Activated CD8-positive, alpha-beta T cell treated with anti-CD3 and anti-CD28 coated beads, Interleukin-2, amount 10 ng/mL, durations not matched to agents 7 days and 5 days (primary cell): ENCODE results near the gene DCAKD. TPM values are rescaled to one million over a fixed set of nuclear protein-coding genes. Genes with fewer than 3 reads are reported as not detected.

Source experiments
- ATAC-seq: fragments of 150-1000 bp; cut with Tn5 transposase; one replicate; pipeline ENCODE4 v1.10.0; 2021; ENCODE audit warnings: moderate library complexity
- CTCF ChIA-PET: fragments of 350-600 bp; sonication (Branson Sonifier 250); formaldehyde crosslinking; loops from one replicate; lab custom pipeline; 2021; ENCODE audit warnings: antibody characterized with exemption; lab: Charles Lee
- POLR2A ChIA-PET: fragments of 350-600 bp; sonication (Branson Sonifier 250); formaldehyde crosslinking; loops from one replicate; lab custom pipeline; 2021; ENCODE audit warnings: antibody characterized with exemption; lab: Charles Lee
- DNase-seq: peaks from one replicate; pipeline ENCODE4 v3.0.0-alpha.2; 2020
- H3K27ac Mint-ChIP-seq: one replicate; pipeline ENCODE4 v1.8.0; 2021; ENCODE audit warnings: mild to moderate bottlenecking, mixed read lengths
- H3K27me3 Mint-ChIP-seq: one replicate; pipeline ENCODE4 v1.8.0; 2021; ENCODE audit warnings: low read depth, mixed read lengths
- H3K36me3 Mint-ChIP-seq: one replicate; pipeline ENCODE4 v1.8.0; 2021; ENCODE audit warnings: low read depth, mixed read lengths
- H3K4me1 Mint-ChIP-seq: one replicate; pipeline ENCODE4 v1.8.0; 2021; ENCODE audit warnings: low read depth, mixed read lengths
- H3K4me3 Mint-ChIP-seq: one replicate; pipeline ENCODE4 v1.8.0; 2021; ENCODE audit warnings: mild to moderate bottlenecking, mixed read lengths
- H3K9me3 Mint-ChIP-seq: one replicate; pipeline ENCODE4 v1.8.0; 2022; ENCODE audit warnings: mixed read lengths; ENCODE audit not compliant: insufficient read depth
- total RNA-seq, 2 experiments: library from RNA; stranded (reverse); gene quantifications; one replicate each; pipeline ENCODE4 v1.2.3, GENCODE V29; 2021

Gene DCAKD
- total RNA-seq, 2 experiments from 2014 or later: 32.9 to 33.7 TPM

DNA sequence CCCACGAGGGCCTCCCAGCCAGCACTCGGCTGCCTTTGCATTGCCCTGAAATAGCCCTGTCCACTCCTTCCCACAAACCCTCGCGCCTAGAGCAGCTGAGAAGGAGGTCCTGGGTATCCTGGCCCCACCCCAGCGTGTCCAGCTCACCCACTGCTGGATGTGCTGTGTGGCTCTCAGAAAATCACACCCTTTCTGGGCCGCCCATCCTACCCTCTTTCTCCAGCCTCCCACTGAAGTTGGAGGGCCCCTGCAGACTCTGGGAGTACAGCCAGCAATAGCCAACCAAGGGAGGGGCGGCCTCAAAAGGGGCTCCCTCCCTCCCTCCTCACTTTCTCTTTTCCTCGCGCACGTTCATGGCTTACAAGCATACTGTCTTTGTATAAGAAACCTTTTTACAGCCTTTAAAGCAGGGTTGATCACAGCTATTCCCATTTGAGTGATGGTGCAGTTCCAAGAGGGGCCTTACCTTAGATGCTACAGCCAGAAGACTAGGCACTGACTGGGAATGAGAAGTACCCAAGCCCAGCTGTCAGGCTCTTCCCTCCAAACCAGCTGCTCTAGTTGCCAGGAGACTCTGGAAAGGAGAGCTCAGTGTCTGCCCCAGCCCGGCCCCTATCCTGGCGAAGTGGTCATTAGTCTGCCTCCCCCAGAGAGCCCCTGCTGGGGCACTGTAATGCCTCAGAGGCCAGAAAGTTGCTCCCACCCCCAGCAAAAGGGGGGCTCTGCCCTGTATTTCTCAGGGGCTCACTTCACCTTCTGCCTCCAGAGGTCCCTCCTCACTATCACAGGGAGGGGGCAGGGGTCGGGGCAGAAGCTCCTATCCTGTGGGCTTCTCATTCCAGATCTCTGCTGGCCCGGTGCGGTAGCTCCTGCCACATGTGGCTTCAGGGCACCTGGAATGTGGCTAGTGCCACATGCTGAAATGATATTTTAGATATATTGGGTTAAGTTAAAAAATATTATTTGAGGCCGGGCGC is 38.1 kb downstream of the DCAKD start:
- DNase-seq: no peak
- CTCF ChIA-PET: interaction anchor here (0.7 to 1.4 kb wide), 2 partner anchors 10 to 234 kb away, joined by 3 to 5 read pairs; no protein-coding TSS in a partner anchor
- no peak for ATAC-seq
- Mint-ChIP-seq H3K9me3 (no peaks in the 10 kb centered on the region), H3K27ac (no peak overlapping the region), H3K4me1 (no peaks in the 10 kb centered on the region), H3K4me3 (no peak overlapping the region), H3K36me3 (no peaks in the 10 kb centered on the region), H3K27me3 (peaks cover 10% of the 10 kb centered on the region)
- POLR2A ChIA-PET: no interaction called here

DNA sequence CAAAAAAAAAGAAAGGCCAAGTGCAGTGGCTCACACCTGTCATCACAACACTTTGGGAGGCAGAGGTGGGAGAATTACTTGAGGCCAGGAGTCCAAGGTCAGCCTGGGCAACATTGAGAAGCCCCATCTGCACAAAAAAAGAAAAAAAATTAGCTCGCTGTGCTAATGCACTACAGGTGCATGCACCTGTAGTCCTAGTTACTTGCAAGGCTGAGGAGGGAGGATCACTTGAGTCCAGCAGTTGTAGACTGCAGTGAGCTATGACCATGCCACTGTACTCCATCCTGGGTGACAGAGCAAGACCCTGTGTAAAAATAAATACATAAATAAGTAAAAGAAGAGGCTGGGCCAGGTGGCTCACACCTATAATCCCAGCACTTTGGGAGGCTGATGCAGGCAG is 39.7 kb downstream of the DCAKD start:
- Mint-ChIP-seq H3K27me3 (peaks cover 9% of the 10 kb centered on the region), H3K36me3 (no peaks in the 10 kb centered on the region), H3K4me1 (no peaks in the 10 kb centered on the region), H3K27ac (no peak overlapping the region), H3K4me3 (no peak overlapping the region), H3K9me3 (no peaks in the 10 kb centered on the region)
- ChIA-PET POLR2A (interaction anchor here (0.6 kb wide), 1 partner anchor 155 kb away, joined by 4 read pairs; no protein-coding TSS in a partner anchor), CTCF (interaction anchor here (1.6 to 1.9 kb wide), 4 partner anchors 10 to 233 kb away, joined by 4 to 8 read pairs (median 5); no protein-coding TSS in a partner anchor)
- no peak for ATAC-seq
- DNase-seq: no peak

DNA sequence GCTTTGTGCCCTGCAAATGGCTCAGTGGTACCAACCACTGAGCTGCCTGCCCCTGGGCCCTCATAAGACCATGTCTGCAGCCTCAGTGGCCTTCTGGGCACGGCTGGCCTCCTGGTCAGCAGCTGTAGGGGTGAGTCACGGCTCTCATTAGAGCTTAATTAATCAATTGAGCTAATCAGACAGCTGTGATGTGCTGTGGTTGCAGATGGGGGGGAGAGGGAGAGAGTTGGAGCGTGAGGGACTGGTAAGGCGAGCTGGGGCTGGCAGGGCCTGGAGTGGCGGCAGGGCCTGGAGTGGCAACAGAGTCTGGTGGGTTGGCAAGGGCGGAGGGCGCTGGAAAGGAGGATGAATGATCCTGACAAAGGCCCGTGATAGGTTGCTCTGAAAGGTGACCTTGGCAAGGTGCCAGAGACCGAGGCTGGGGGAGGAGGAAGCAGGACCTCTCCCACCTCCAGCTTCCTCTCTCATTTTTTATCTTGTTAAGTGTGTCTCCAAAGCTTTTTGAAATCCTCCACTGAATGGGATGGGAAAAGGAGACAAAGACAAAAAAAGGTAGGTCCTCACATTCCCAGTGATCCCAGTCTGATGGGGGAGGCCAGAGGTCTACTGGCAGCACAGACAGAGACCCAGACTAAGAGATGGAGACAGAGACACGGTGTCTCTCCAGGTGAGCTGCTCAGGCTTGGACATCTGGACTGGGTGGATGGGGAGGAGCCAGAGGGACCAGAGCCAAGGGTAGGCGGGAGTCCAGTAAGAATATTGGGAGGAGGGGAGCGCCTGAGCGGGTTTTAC is 41.6 kb downstream of the DCAKD start:
- DNase-seq: no peak
- H3K36me3 Mint-ChIP-seq: no peaks in the 10 kb centered on the region
- H3K27ac Mint-ChIP-seq: no peak overlapping the region
- peaks cover 6% of the 10 kb centered on the region for H3K27me3 Mint-ChIP-seq
- H3K4me1 Mint-ChIP-seq: no peaks in the 10 kb centered on the region
- POLR2A ChIA-PET: interaction anchor here (0.6 kb wide), 3 partner anchors 11 to 76 kb away, joined by 3 to 4 read pairs (median 4); no protein-coding TSS in a partner anchor
- CTCF ChIA-PET: interaction anchor here (1.0 to 1.9 kb wide), 3 partner anchors 11 to 40 kb away, joined by 3 to 5 read pairs (median 4); no protein-coding TSS in a partner anchor
- no peak for ATAC-seq
- H3K9me3 Mint-ChIP-seq: no peaks in the 10 kb centered on the region
- H3K4me3 Mint-ChIP-seq: no peak overlapping the region

DNA sequence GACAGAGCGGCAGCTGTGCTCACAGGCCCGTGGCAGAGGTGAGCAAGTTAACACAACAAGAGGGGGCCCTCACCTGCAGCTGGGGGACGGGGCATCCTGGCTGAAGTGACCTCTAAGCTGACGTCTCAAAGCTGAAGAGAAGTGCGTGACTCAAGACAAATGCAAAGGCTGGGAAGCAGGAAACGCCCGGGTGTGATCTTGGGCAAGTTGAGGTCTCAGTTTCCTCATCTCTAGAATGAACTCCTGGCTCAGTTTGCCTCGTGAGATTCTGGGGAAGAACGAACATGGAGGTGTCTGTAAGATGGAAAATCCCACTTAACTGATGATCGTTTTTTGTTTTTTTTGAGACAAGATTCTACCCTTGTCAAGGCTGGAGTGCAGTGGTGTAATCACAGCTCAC is 43.2 kb downstream of the DCAKD start:
- Mint-ChIP-seq H3K4me3 (no peak overlapping the region), H3K4me1 (no peaks in the 10 kb centered on the region), H3K36me3 (no peaks in the 10 kb centered on the region), H3K27ac (no peak overlapping the region), H3K27me3 (peaks cover 8% of the 10 kb centered on the region), H3K9me3 (no peaks in the 10 kb centered on the region)
- POLR2A ChIA-PET: no interaction called here
- DNase-seq (no peak), ATAC-seq (no peak)
- CTCF ChIA-PET: interaction anchor here (1.1 kb wide), 1 partner anchor 14 kb away, joined by 3 read pairs; no protein-coding TSS in a partner anchor

DNA sequence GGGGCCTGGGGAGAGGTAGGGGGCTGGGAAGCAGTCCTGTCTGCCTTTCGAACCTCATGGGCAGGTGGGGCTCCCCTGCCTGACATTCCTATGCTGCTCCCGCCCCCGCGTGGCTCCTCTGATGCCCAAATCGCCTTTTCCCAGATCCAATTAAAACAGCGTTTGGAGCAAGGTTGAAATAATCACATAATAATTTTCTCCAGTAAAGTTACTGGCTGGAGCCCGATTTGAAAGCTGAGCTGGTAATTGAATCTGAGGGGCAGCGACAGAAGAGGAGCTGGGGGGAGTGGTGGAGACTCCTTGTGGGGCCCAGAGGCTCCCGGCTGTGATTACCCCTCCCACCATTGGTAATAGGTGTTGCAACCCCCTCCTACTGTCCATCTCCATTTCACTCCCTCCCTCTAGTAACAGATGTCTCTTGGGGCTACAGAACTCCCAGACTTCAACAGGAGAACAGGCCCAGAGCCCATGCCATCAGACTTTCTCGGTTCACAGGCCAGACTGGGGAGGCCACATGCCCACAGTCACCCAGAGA is 44.4 kb downstream of the DCAKD start:
- POLR2A ChIA-PET: no interaction called here
- ATAC-seq (no peak), DNase-seq (no peak)
- Mint-ChIP-seq H3K27me3 (peaks cover 8% of the 10 kb centered on the region), H3K36me3 (no peaks in the 10 kb centered on the region), H3K4me1 (no peaks in the 10 kb centered on the region), H3K27ac (no peak overlapping the region), H3K4me3 (no peak overlapping the region), H3K9me3 (no peaks in the 10 kb centered on the region)
- CTCF ChIA-PET: no interaction called here

DNA sequence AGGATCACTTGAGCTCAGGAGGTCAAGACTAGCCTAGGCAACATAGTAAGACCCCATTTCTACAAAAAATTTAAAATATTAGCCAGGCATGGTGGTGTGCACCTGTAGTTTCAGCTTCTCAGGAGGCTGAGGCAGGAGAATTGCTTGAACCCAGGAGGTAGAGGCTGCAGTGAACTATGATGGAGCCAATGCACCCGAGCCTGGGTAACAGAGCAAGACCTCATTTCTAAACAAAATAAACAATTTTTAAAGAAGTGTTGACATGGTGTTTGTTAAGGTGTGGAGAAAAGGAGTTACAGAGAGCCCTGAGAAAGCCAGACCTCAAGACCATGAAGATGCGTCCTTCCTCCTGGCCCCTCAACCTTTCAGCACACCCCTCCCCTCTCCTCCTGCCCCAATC is 45.7 kb downstream of the DCAKD start:
- ATAC-seq (no peak), DNase-seq (no peak)
- CTCF ChIA-PET: interaction anchor here (1.1 kb wide), 1 partner anchor 17 kb away, joined by 3 read pairs; no protein-coding TSS in a partner anchor
- H3K27me3 Mint-ChIP-seq: peaks cover 8% of the 10 kb centered on the region
- no peaks in the 10 kb centered on the region for H3K36me3 Mint-ChIP-seq
- no peak overlapping the region for H3K27ac Mint-ChIP-seq
- no peaks in the 10 kb centered on the region for H3K9me3 Mint-ChIP-seq
- no peaks in the 10 kb centered on the region for H3K4me1 Mint-ChIP-seq
- POLR2A ChIA-PET: no interaction called here
- H3K4me3 Mint-ChIP-seq: no peak overlapping the region

DNA sequence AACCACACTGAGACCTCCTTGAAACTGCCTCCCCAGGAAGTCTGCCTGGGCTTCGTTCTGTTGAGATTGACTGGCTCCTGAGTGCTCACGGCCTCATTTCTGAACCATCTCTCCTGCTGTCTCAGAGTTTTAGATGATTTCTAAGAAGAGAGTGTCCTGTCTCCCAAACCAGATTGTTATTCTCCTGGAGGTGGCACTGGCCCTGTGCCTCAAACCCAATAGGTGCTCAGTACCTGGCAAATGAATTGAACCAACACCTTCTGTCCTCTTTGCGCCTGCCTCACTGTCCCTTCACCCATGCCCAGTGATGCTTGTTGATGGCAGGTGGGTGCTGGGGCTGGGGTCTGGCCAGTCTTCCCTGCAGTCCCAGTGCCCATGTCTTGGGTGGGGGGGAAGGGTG is 47.0 kb downstream of the DCAKD start:
- POLR2A ChIA-PET: no interaction called here
- ATAC-seq (no peak), DNase-seq (no peak)
- Mint-ChIP-seq H3K36me3 (no peaks in the 10 kb centered on the region), H3K9me3 (no peaks in the 10 kb centered on the region), H3K27ac (no peak overlapping the region), H3K4me3 (no peak overlapping the region), H3K4me1 (no peaks in the 10 kb centered on the region), H3K27me3 (peaks cover 8% of the 10 kb centered on the region)
- CTCF ChIA-PET: no interaction called here

DNA sequence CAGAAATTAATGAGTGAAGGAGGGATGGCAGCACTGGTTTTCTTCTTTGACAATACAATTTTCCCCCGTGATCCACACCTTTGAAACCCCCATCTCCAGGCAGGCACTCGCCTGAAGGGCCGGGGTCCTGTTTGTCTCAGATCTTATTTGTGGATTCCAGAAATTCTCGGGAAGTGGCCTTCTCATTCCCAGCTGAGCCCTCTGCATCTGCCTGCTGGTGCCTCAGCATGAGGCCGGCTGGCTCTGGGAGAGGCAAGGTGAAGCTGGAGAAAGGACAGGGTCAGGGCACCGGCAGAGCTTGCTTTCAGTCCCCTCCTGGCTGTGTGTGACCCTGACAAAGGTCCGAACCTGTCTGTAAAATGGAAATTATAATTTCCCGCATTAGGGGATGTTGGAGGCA is 47.6 kb downstream of the DCAKD start:
- Mint-ChIP-seq H3K27ac (no peak overlapping the region), H3K9me3 (no peaks in the 10 kb centered on the region), H3K4me3 (no peak overlapping the region), H3K36me3 (no peaks in the 10 kb centered on the region), H3K27me3 (peaks cover 8% of the 10 kb centered on the region), H3K4me1 (no peaks in the 10 kb centered on the region)
- ATAC-seq (no peak), DNase-seq (no peak)
- POLR2A ChIA-PET: no interaction called here
- CTCF ChIA-PET: no interaction called here

DNA sequence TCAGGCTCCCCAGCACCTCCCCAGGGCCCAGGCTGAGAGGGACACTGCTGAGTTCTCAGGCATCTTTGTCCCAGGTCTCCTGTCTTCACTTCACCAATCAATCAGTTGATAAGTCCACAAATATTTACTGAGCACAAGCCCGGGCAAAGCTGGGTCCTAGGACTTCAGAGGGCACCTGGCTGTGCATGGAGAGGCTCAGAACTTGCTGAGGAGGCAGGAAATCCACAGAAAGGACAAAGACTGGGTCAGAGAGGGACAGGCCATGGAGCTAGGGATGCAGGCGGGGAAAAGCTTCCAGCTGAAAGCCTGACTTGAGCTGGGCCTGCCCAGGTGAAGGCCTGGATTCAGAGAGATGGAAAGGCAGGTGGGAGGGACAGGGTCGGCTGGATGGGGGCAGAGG is 50.1 kb downstream of the DCAKD start:
- Mint-ChIP-seq H3K4me3 (no peak overlapping the region), H3K27me3 (peaks cover 15% of the 10 kb centered on the region), H3K4me1 (no peaks in the 10 kb centered on the region), H3K36me3 (no peaks in the 10 kb centered on the region), H3K9me3 (no peaks in the 10 kb centered on the region), H3K27ac (no peak overlapping the region)
- ChIA-PET CTCF (no interaction called here), POLR2A (no interaction called here)
- ATAC-seq: no peak
- no peak for DNase-seq

DNA sequence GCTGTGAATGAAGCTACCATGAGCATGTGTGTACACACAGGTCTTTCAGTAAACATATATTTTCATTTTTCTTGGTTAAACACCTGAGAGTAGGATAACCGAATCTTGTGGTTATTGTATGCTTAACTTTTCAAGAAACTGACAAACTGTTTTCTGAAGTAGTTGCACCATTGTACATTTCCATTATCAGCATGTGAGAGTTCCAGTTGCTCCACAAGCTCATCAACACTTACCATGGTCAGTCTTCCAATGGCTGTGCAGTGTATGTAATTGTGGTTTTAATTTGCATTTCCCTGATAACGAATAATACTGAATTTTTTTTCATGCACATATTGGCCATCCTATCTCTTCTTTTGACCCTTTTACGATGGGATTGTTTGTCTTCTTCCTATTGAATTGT is 52.0 kb downstream of the DCAKD start:
- H3K27ac Mint-ChIP-seq: no peak overlapping the region
- no peaks in the 10 kb centered on the region for H3K36me3 Mint-ChIP-seq
- H3K4me1 Mint-ChIP-seq: no peaks in the 10 kb centered on the region
- H3K27me3 Mint-ChIP-seq: peaks cover 17% of the 10 kb centered on the region
- H3K4me3 Mint-ChIP-seq: no peak overlapping the region
- H3K9me3 Mint-ChIP-seq: no peaks in the 10 kb centered on the region
- ChIA-PET POLR2A (no interaction called here), CTCF (interaction anchor here (5.7 kb wide), 1 partner anchor 21 kb away, joined by 24 read pairs; no protein-coding TSS in a partner anchor)
- DNase-seq: no peak
- ATAC-seq: no peak

DNA sequence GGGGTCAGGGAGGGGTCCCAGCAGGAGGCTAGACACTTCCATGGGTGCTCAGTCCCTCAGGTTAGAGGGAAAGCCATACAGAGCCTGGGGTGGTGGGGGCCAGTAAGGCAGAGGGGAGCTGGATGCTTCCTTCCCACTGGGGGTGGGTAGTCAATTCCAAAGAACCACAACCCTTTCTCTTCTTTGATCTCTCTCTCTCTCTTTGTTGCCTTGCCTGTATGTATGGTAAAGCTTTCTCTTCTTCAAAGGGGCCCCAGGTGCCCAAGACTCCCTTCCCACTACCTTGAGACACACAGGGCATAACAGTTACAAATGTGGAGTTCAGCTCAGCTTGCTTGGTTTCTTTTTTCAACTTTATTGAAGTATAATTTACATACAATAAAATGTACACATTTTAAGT is 52.8 kb downstream of the DCAKD start:
- no peak overlapping the region for H3K27ac Mint-ChIP-seq
- ATAC-seq (no peak), DNase-seq (no peak)
- no peaks in the 10 kb centered on the region for H3K36me3 Mint-ChIP-seq
- ChIA-PET POLR2A (interaction anchor here (0.6 kb wide), 1 partner anchor 11 kb away, joined by 3 read pairs; no protein-coding TSS in a partner anchor), CTCF (interaction anchor here (5.7 kb wide), 1 partner anchor 22 kb away, joined by 24 read pairs; no protein-coding TSS in a partner anchor)
- peaks cover 18% of the 10 kb centered on the region for H3K27me3 Mint-ChIP-seq
- no peaks in the 10 kb centered on the region for H3K9me3 Mint-ChIP-seq
- H3K4me3 Mint-ChIP-seq: no peak overlapping the region
- H3K4me1 Mint-ChIP-seq: no peaks in the 10 kb centered on the region
